Fibroblast of upper back skin (primary cell): ENCODE measurements around the gene PRDX5.

Experiments
- DNase-seq: peaks from one replicate; pipeline ENCODE4 v3.0.0-alpha.2; 2013

PRDX5 gene

GRCh38 chr11:64317961-64318765, at the start of gene PRDX5:
Gene PRDX5, plus strand, starts transcription at chr11:64318121. Its CDS starts 95 bp downstream, at chr11:64318216.
- peak; percentile 96 for DNase-seq

GRCh38 chr11:64268893-64269539, 48.9 kb upstream of the PRDX5 start:
- peak; percentile 13 for DNase-seq

GRCh38 chr11:64269540-64270220, 48.2 kb upstream of the PRDX5 start:
- peak; percentile 100 for DNase-seq

GRCh38 chr11:64275031-64275800, 42.7 kb upstream of the PRDX5 start:
- no peak for DNase-seq

- DNase-seq = no peak
Measured at GRCh38 chr11:64275841-64276240, 42.1 kb upstream of the PRDX5 start.

GRCh38 chr11:64276653-64277431, 41.1 kb upstream of the PRDX5 start:
- no peak for DNase-seq

GRCh38 chr11:64278576-64279190, 39.2 kb upstream of the PRDX5 start:
- DNase-seq = no peak

- no peak for DNase-seq
Measured at GRCh38 chr11:64281957-64282770, 35.8 kb upstream of the PRDX5 start.

GRCh38 chr11:64283092-64283491, 34.8 kb upstream of the PRDX5 start:
- DNase-seq = no peak

GRCh38 chr11:64284048-64284961, 33.6 kb upstream of the PRDX5 start, which contains the start of gene BAD:
Gene BAD, minus strand, starts transcription at chr11:64284665. Its CDS starts 297 bp downstream, at chr11:64284368.
- peak; percentile 90 for DNase-seq

- DNase-seq = peak; percentile 64
Measured at GRCh38 chr11:64284962-64285884, 32.7 kb upstream of the PRDX5 start, which contains the start of gene GPR137. Gene GPR137, plus strand, starts transcription at chr11:64285848. Its CDS starts 677 bp downstream, at chr11:64286525.

- no peak for DNase-seq
Measured at GRCh38 chr11:64285885-64286800, 31.8 kb upstream of the PRDX5 start.

- DNase-seq = no peak
Measured at GRCh38 chr11:64286801-64287159, 31.1 kb upstream of the PRDX5 start.

- no peak for DNase-seq
Measured at GRCh38 chr11:64287676-64288352, 30.1 kb upstream of the PRDX5 start.

GRCh38 chr11:64288353-64288750, 29.6 kb upstream of the PRDX5 start:
- DNase-seq = no peak

- no peak for DNase-seq
Measured at GRCh38 chr11:64289002-64289564, 28.8 kb upstream of the PRDX5 start.
